ENCODE results near the gene GLO1.

Gene GLO1

DNA sequence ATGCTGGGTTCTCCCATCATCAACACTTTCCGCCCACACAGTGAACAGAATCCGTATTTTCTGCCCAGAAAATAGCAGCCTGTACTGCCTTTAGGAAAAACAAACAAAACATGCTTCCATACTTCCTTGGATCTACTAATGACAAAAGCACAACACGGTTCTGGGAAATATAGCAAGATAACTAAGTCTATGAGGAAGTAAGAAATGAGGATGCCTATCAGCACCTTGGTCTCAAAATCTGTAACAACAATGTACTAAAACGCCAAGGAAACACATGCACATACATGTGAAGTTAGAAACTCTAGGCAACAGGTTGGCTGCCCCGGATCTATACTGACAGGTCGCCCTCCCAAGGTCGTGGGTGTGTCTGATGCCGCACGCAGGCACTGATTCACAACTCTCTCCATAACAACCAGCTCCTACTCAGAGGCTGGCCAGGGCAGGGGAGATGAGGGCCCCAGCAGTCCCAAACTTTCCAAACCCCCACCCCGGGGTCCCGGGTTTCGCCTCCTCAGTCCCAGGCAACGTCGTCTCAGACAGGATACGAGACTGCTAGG, 63.9 kb downstream of the GLO1 start:
- DNase-seq (ENCODE audit: low read depth) = peak; percentile 48
- H3K4me3 ChIP-seq (ENCODE audit: low read length) = peak overlapping the region; percentile 97
- TF ChIP-seq, protein P1, sequence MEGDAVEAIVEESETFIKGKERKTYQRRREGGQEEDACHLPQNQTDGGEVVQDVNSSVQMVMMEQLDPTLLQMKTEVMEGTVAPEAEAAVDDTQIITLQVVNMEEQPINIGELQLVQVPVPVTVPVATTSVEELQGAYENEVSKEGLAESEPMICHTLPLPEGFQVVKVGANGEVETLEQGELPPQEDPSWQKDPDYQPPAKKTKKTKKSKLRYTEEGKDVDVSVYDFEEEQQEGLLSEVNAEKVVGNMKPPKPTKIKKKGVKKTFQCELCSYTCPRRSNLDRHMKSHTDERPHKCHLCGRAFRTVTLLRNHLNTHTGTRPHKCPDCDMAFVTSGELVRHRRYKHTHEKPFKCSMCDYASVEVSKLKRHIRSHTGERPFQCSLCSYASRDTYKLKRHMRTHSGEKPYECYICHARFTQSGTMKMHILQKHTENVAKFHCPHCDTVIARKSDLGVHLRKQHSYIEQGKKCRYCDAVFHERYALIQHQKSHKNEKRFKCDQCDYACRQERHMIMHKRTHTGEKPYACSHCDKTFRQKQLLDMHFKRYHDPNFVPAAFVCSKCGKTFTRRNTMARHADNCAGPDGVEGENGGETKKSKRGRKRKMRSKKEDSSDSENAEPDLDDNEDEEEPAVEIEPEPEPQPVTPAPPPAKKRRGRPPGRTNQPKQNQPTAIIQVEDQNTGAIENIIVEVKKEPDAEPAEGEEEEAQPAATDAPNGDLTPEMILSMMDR (conservative IDR thresholded peaks at IDR 0.05; ENCODE audit: low read length) = no peak

DNA sequence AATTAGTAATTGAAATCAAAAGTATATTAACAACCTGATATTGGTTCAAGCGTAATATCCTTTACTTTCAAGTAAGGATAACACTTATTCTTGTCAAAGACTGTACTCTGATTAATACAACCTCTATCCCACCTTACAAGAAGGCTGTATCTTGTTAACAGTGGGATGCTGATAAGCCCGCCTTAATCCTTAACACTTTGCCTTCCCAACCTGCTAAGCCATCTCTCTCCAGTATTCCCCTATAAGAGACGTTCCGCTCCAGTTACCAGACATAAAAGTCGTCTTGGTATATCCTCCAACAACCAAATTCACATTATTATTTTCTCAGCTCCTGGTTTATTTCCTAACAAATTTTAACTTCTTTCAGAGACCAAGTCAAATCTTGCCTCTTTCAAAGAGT, 65.2 kb downstream of the GLO1 start:
- TF ChIP-seq, protein P1 (conservative IDR thresholded peaks at IDR 0.05; ENCODE audit: low read length) = no peak
- no peak overlapping the region for H3K4me3 ChIP-seq (ENCODE audit: low read length)
- no peak for DNase-seq (ENCODE audit: low read depth)

DNA sequence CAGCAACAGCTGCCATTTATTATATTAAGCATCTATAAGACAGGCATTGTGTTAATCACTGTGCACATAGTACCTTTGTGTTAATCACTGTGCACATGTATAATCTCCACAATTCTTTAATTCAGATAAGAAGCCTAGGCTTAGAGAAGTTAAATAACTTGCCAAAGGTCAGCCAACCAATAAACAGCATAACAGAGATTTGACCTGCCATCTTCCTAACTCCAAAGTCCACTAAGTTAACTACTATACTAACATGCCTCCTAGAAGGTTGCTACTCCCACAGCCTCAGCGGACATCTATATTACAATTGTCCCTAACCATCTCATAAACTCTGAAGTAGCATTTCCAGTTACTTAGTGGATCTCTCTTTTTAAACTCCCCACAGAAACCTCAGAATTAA, 66.9 kb downstream of the GLO1 start:
- no peak for DNase-seq (ENCODE audit: low read depth)
- H3K4me3 ChIP-seq (ENCODE audit: low read length) = no peak overlapping the region
- TF ChIP-seq, protein P1 (conservative IDR thresholded peaks at IDR 0.05; ENCODE audit: low read length) = no peak

DNA sequence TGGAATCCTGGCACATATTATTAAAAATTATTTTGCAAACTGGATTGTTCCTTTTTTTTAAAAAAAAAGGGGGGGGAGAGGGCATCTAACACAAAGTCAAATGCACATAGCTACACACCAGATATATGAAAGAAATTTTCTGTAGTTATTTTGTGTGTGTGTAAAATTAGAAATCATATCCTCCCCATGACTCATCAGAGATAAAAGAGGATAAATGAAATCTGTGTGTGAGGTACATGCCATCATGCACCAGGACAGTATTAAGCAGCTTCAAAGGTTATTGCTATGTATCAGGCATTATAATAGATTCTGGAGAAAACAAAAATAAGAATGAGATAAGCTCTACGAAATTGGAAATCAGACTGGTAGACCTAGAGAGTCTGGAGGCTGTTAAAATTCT, 68.4 kb downstream of the GLO1 start:
- TF ChIP-seq, protein P1 (conservative IDR thresholded peaks at IDR 0.05; ENCODE audit: low read length) = no peak
- DNase-seq (ENCODE audit: low read depth) = no peak
- H3K4me3 ChIP-seq (ENCODE audit: low read length) = no peak overlapping the region

DNA sequence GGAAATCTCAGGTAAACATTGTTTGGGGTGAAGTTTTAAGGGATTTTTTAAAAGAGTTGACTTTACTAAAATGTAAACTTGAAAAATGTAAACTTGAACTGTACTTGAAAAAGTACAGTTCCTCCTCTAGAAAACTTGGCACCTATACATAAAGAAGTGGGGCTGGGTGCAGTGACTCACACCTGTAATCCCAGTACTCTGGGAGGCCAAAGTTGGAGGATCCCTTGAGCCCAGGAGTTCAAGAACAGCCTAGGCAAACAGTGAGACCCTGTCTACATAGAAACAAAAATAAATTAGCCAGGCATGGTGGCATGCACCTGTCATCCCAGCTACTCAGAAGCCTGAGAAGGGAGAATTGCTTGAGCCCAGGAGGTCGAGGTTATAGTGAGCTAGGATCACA, 70.5 kb downstream of the GLO1 start:
- TF ChIP-seq, protein P1 (conservative IDR thresholded peaks at IDR 0.05; ENCODE audit: low read length) = no peak
- DNase-seq (ENCODE audit: low read depth) = no peak
- H3K4me3 ChIP-seq (ENCODE audit: low read length) = no peak overlapping the region

DNA sequence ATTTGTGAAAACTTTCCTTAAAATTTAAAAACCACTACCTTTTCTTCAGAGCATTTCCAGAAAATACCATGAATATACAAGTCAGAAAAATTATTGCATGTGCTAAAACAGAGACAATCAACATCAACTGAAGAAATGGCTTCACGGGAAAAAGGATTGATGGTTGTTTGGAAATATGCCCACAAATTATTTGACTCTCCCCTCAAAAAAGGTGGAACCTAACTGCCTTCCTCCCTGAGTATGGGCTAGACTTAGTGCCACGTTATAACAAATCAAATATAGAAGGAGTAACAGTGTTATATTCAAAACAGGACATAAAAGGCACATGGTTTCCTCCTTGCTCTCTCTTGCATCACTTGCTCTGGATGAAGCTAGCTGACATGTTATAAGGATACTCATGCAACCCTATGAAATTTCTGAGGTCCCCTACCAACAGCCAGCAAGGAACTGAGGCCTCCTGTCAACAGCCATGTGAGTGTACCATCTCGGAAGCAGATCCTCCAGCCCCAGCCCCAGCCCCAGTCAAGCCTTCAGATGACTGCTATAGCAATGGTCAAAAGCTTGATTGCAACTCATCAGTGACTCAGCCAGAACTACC, 71.7 kb downstream of the GLO1 start:
- H3K4me3 ChIP-seq (ENCODE audit: low read length) = no peak overlapping the region
- TF ChIP-seq, protein P1 (conservative IDR thresholded peaks at IDR 0.05; ENCODE audit: low read length) = no peak
- DNase-seq (ENCODE audit: low read depth) = no peak
